Fibroblast of mammary gland (primary cell): ENCODE data around the gene C4orf50.

Experiments used
- DNase-seq: peaks from one replicate; pipeline ENCODE4 v3.0.0-alpha.2; 2010; ENCODE audit warnings: low read depth
- H3K4me3 ChIP-seq: 2 replicates; pipeline ENCODE4 v1.5.1; 2011; ENCODE audit warnings: low read depth, mild to moderate bottlenecking, low read length, moderate library complexity; ENCODE audit not compliant: control insufficient read depth
- CTCF ChIP-seq: conservative IDR thresholded peaks from 2 replicates; pipeline ENCODE4 v1.5.1; 2011; ENCODE audit warnings: low read depth, low read length, inconsistent platforms; ENCODE audit not compliant: control insufficient read depth, insufficient read depth

C4orf50 gene

GRCh38 chr4:6035786-6036185 lies 17.6 kb upstream of the C4orf50 start:
- H3K4me3 ChIP-seq = no peak overlapping the region
- no peak for DNase-seq
- no peak for TF ChIP-seq CTCF

GRCh38 chr4:6033381-6033780 lies 15.2 kb upstream of the C4orf50 start:
- no peak overlapping the region for H3K4me3 ChIP-seq
- TF ChIP-seq CTCF = no peak
- DNase-seq = no peak

GRCh38 chr4:6032249-6033244 lies 14.3 kb upstream of the C4orf50 start:
- no peak overlapping the region for H3K4me3 ChIP-seq
- DNase-seq = no peak
- no peak for TF ChIP-seq CTCF

GRCh38 chr4:6031846-6032245 lies 13.6 kb upstream of the C4orf50 start:
- H3K4me3 ChIP-seq = no peak overlapping the region
- TF ChIP-seq CTCF = no peak
- DNase-seq = no peak

- H3K4me3 ChIP-seq = no peak overlapping the region
- DNase-seq = no peak
- no peak for TF ChIP-seq CTCF
Measured at GRCh38 chr4:6030679-6031078, 12.4 kb upstream of the C4orf50 start.

- no peak for TF ChIP-seq CTCF
- no peak for DNase-seq
Measured at GRCh38 chr4:6029254-6029653, 11.0 kb upstream of the C4orf50 start.

More at GRCh38 chr4:6029254-6029653, 11.0 kb upstream of the C4orf50 start:
- H3K4me3 ChIP-seq = no peak overlapping the region
